ENCODE measurements around the gene POLK.

- TF ChIP-seq POLR2AphosphoS5 (IDR thresholded peaks at IDR 0.05; ENCODE audit: low read depth, low read length) (no peak), REST (IDR thresholded peaks at IDR 0.05; ENCODE audit: insufficient read depth in 1 of 2, low read depth in 2 of 2, low read length in 2 of 2) (no peak), SIN3A (IDR thresholded peaks at IDR 0.05; ENCODE audit: borderline replicate concordance, insufficient read depth, low read length) (no peak)
Measured at GRCh38 chr5:75545131-75545530, 33.4 kb downstream of the POLK start.

All from PFSK-1 (cell line).